ENCODE data around the gene SNX11.

The SNX11 gene

DNA sequence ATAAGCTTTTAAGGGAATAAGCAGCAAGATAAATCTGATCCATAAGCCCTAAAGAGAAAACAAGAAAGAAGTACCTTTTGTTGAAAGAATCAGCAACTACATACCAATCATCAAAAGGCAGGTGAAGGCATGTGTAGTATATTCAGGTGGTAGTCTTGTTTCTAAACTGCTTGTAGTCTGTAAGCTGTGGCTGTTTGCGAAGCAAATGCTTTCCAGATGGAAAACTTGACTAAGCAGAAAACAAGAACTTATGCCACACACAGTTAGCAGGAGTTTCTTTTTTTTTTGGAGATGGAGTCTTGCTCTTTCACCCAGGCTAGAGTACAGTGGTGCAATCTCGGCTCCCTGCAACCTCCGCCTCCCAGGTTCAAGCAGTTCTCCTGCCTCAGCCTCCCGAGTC, 12.0 kb upstream of the SNX11 start:
- DNase-seq (ENCODE audit: low read depth, low spot score) = no peak

DNA sequence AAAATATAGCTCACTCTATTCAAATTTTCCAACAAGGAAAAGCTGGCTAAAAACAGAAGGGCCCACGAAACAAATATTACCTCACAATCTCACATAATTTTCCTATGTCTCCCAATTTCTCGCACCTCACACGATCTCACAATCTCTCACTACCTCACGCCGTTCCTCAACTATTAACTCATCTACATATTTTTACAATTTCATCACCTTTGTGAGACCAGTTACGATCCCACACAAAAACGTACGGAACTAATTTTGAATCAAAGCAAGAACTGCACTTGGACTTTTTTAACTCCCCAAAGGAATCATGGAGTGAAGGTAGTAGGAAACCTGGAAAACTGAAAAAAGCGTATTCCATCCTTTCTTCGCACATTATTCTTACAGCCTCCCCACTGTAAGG, 7.4 kb upstream of the SNX11 start:
- no peak for DNase-seq (ENCODE audit: low read depth, low spot score)

DNA sequence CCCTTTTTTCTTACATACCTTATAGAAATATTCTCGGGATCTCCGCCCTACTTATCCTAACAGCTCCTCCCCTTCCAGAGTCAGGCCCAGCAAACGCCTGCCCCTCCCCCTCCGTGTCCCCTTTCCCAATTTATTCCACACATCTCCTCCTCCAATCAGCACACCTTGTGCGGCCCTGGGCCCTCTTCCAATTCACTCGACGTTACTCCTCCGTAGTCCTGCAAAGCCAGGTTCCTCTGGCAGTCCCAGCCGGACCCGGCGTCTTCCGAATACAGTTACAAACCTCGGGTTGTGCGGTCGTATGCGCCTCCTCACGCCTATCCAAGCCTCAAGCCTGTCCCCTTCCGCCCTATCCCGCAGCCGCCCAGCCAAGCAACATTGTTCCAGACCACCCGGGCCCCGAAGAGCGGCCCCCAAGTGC, 7.0 kb upstream of the SNX11 start:
- peak; percentile 92 for DNase-seq (ENCODE audit: low read depth, low spot score)

DNA sequence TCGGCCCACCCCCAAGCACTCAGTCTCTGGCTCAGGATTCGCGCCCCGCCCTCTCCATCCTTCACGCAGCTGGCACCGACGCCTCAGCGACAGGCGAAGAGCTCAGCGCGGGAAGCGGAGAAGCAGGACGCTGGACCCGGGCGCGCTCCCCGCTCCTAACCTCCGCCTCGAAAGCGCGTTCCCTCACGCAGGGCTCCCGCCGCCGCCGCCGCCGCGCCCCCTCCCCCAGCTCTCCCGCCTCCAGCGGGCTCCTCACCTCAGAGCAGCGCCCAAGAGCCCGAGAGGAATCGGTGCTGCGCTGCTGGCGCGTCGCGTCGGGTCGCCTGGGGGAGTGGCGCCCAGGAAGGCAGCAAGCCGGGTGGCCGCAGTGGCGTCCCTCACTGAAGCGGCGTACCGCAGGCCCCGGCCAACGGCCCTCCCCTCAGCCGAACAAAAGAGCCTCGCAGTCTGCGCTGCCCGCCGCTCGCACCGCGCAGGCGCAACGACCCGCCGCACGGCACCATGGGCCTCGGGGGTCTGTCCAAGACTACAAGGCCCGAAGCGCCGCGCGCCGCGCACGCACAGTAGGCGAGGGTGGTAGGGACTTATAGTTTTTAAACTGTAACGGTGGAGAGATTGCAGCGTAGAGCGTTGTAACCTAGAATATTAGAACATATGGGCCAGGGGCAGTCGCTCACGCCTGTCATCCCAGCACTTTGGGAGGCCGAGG, 6.4 kb upstream of the SNX11 start, which contains the start of gene CBX1:
TSS of gene CBX1 (minus strand) at position 467 of the 709 bp plus-strand sequence. CDS start 24,474 bp downstream, outside the sequence.
- DNase-seq (ENCODE audit: low read depth, low spot score) = peak; percentile 97

DNA sequence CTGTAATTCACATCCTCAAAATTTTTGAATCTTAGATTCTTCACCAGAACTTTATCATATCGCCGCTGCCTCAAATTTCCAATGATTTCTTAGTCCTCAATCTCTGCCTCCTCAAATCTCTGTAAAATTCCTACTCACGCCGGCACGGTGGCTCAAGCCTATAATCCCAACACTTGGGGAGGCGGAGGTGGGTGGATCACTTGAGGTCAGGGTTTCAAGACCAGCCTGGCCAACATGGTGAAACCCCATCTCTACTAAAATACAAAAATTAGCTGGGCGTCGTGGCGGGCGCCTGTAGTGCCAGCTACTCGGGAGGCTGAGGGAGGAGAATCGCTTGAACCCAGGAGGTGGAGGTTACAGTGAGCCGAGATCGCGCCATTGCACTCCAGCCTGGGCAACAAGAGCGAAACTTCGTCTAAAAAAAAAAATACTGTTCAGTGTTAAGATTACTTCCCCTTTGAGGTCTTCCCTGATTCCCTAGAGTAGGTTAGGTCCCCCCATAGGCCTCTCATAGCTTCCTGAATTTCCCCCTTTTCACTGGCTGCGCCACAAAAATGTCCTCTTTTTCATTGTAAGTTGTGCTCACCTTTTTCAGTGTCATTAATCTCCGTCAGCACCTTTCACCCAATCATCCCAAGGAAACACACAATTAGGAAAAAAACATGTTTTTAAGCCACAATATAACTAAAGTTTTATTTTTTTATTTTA, 5.4 kb upstream of the SNX11 start:
- DNase-seq (ENCODE audit: low read depth, low spot score) = no peak

DNA sequence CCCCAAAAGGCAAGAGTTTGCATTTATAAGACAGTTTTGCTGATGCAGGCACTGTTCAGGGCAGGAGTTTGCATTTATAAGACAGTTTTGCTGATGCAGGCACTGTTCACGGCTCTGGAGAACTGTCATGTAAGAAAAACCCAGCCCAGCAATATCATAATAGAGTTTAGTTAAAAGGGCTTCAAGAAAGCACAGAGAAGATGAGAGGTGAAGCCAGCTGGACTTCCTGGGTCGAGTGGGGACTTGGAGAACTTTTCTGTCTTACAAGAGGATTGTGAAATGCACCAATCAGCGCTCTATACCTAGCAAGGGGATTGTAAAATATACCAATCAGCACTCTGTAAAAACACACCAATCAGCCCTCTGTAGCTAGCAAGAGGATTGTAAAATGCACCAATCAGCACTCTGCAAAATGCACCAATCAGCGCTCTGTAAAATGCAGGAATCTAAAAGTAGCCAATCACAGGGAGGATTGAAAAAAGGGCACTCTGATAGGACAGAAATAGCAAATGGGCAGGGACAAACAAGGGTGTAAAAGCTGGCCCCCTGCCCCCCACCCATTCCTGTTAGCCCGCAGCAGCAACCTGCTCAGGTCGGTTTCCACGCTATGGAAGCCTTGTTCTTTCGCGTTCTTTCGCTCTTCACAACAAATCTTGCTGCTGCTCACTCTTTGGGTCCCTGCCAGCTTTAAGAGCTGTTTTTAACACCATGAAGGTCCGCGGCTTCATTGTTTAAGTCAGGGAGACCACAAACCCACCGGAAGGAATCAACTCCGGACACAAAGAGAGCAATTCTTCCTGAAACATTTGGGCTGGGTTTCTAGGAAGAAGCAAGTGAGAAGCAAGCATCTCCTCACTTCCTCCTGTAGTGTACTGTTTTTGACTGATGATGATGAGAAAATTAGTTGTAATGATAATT, 4.5 kb upstream of the SNX11 start:
- no peak for DNase-seq (ENCODE audit: low read depth, low spot score)

DNA sequence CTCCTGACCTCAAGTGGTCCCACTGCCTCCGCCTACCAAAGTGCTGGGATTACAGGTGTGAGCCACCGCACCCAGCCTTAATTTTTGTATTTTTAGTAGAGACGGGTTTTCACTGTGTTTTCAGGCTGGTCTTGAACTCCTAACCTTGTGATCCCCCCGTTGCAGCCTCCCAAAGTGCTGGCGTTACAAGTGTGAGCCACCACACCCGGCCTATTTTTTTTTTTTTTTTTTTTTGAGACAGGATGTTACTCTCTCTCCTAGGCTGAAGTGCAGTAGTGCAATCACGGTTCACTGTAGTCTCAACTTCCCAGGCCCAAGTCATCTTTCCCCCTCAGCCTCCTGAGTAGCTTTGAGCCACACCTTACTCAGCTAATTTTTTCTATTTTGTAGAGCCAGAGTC, 3.1 kb upstream of the SNX11 start:
- DNase-seq (ENCODE audit: low read depth, low spot score) = no peak

DNA sequence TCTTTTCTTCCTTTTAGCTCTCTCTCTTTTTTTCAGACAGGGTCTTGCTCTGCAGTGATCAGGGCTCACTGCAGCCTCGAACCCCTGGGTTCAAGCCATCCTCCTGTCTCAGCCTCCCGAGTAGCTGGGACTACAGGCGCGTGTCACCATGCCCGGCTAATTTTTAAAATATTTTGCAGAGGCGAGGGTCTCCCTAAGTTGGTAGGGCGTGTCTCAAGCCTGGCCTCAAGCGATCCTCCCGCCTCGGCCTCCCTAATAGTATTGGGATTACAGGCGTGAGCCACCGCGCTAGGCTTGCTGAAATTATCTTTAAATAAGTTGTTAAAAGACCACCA, 797 bp upstream of the SNX11 start:
- no peak for DNase-seq (ENCODE audit: low read depth, low spot score)

DNA sequence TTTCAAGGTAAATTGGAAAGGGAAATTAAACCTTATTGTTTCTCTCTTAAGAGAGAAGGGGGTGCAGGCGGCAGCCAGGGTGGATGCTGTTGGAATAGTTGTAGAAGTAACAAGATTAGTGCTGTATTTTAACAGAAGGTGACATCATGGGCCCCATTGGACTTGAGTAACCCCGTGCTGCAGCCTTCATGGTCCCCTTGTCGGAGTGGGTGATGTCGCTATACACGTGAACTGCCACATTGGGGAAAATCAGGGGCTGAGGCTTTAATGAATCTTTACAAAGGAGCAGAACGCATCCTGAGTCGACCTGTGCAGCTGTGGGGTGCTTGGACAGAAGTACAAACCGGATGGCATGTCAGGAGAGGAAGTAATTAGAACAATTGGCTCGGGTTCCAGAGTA, 3.2 kb downstream of the SNX11 start:
- DNase-seq (ENCODE audit: low read depth, low spot score) = no peak

DNA sequence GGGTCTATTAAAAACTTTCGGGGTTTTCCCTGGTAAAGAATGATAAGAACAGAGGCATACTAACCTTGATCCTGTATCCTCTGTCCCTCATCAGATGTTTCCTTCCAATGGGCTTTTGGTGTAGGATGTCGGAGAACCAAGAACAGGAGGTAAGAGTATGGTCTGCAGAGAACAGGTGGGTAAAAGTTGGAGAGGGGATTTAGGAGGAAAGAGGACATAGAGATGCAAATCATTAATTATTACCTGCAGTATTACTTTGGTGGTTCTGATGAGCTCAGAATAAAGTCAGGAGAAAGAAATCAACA, 4.3 kb downstream of the SNX11 start:
- DNase-seq (ENCODE audit: low read depth, low spot score) = no peak

DNA sequence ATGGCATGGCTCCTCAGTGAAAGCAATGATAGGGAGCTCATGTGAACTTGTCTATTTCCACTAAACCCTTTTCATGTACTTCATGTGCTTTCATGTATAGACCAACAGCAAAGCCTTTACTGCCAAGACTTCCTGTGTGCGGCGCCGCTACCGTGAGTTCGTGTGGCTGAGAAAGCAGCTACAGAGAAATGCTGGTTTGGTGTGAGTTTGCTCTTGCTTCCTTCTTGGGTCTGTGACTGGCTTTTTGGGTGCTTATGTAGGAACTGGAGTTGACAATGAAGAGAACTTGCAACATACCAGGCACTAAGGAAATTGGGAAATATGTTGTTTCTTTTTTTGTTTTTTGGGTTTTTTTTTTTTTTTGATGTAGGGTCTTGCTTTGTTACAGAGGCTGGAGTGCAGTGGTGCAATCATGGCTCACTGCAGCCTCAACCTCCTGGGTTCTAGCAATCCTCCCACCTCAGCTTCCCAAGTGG, 5.7 kb downstream of the SNX11 start:
- no peak for DNase-seq (ENCODE audit: low read depth, low spot score)

DNA sequence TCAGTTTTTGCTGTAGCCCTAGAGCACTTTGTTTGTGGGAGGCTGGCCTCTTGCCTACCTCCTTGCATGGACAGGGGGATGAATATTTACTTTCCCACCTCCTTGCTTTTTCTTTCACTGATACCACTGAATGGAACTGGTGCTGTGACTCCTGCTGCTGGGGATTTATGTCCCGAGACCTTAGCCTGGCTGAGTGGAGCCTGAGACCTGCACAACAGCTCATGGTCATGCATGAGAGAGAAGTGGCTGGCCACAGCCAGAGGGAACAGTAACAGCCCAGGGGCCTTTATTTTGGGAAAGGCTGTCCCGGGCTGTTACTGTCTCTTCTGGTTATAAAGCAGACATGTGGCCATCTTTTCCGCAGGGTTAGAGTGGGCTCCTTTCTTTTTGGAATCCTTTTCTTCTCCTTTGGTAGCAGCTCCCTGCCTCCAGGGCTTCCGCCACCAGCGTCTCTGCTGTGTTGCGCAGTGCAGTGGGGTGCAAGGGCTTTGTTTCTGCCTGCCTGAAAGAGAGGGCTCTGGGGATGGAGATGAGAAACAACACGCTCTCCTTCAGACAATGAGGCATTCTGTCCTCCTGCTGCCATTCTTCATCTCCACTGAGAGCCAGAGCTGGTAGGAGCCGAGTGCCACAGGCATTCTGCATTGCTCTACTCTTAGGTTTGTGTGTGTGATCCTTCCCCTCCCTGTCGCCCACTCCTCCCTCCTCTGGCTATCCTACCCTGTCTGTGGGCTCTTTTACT, 14.5 kb downstream of the SNX11 start:
- no peak for DNase-seq (ENCODE audit: low read depth, low spot score)

DNA sequence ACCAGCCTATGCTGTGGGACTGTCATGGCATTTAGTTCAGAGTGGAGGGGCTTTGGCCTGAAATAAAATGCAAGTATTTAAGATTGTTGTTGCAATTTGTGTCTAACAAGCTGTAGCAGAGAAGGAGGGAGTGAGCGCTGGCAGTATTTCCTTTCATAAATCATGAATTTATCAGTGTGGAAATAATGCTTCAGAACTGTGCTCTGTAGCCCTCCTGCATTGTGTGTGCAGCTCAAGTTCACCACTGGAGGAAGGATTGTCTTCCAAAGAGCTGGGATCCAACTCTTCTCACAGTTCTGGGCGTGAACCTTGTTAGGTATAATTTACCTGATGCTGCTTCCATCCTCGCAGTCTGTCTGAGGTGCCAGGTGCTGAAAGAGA, 15.1 kb downstream of the SNX11 start:
- DNase-seq (ENCODE audit: low read depth, low spot score) = no peak

DNA sequence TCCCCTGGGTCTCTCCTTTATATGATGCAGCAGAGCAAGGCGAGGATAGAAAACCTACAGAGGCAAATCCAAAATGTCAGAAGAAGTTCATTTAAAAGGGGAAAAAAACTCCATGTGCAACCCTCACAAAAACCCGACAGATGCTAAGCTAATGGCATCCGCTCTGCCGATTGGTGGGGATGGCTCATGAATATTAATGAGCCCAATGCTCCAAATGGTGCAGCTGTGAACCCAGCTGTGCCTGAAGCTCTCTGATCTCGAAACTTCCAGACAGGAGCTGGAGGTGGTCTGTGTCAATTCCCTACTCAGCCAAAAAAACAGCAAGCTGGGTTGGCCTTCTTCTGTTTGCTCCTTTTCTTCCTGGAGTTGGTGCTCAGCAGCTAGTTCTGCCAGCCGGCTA, 15.5 kb downstream of the SNX11 start:
- no peak for DNase-seq (ENCODE audit: low read depth, low spot score)

DNA sequence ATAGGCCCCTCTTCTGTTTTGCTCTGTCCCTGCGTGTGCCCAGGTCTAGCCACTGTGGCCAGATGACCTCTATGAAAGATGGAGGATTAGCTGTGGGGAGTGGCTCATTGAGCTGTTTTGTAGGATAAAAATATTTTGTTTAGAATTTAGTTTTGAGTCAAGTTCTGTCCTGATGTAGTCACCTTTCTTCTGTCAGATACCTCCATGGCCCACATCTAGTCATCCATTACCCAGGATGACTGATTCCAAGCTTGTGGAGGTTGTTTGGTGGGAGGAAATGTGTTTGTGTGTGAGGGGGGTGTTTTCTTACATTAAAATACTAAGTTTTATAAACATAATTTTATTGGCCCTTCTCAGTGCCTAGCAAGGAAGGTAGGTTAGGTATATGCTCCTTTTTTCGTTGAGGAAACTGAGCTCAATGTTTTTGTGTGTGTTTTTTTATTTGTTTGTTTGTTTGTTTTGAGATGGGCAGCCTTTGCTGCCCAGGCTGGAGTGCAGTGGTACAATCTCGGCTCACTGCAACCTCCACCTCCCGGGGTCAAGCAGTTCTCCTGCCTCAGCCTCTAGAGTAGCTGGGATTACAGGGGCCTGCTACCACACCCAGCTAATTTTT, 16.3 kb downstream of the SNX11 start:
- DNase-seq (ENCODE audit: low read depth, low spot score) = no peak

DNA sequence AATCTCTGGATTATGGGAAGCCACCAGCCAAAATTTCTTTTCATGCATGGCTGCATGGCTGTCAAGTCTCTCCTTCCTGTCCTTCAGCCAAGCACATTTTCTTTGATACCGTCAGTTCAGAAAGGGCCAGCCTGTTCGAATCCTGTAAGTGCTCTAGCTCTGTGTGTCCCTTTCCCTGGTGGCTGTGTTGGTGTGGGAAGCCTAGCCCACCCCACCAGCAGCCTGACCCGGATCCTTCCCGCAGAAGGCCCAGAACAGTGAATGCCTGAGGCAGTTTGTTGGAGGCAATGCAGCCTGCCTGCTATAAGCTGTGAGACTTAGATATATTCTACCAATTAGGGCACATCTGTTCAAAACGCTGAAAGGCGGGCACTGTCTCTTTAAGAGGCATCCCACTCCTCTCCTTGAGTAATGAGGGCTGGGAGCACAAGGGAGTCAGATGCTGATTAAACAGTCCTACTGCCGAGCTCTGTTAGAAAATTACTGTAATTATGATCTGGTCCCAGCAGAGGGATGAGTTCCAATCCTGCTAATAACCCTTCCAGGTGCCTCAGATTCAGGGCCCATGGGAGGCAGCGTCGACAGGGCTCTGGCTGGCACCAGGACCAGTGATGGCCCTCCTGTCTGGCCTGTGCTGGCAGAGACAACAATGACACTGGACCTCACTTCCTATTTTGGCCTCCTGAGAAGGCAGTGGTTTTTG, 18.4 kb downstream of the SNX11 start:
- DNase-seq (ENCODE audit: low read depth, low spot score) = no peak

DNA sequence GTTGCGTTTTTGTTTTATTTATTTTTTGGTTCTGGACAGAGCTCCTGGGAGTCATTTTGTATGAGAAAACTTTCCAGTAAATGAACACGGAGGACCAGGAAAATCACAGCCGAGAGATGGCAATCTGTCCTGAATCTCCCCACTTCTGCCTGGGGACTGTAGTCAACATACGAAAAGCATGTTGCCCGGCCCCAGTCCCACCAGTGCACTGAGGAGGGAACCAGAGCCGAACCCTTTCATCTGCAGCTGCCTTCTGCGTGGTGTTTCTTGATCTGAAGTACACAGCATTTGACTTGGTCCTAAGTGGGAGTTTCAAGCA, 18.9 kb downstream of the SNX11 start:
- DNase-seq (ENCODE audit: low read depth, low spot score) = no peak

DNA sequence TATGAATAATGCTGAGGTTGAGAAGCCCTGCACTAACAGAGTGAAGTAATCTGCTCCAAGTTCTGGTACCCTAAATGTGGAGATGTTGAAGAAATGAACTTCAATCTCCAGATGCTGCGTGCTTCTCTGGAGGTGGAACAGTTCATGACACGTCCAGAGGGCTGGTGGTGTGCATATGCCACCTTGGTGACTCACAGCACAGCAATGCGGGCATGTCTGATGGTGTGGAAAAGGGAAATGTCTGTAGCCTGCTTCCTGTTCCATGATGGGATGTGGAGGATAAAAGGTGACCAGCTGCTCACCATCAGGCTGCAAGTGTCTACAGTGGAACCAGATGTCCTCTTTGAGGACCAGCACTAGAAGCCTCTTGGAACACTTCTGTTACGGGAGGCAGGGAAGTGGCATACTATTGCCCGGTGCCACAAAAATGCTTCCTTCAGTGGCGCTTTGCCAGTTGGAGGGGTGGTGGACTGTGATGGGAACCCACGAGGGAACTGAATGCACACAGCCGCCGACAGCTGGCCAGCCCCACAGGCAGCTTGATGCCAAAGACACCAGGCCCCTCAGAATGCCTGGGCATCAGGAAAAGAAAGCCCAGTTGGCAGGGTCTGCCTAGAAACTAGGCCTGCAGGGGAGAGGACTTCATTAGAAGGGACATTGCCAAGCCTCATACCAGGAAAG, 19.9 kb downstream of the SNX11 start:
- no peak for DNase-seq (ENCODE audit: low read depth, low spot score)

DNA sequence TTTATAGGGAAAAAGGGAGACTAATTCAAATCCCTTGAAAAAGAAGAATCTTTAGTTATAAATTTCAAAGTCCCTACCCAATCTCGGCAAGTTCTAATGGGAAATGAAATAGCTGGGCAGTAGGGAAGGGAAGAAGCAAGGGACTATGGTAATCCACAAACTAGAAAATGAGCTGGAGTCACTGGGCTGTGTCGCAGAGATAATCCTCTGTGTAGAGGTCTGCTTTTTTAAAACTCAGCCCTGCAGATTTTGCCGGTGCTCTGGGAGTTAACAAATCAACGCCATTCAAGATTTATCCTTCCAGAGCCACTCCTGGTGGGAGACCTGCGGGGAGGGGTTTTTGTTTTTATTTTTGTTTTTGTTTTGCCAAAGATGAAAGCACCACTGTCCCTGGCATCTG, 20.8 kb downstream of the SNX11 start:
- no peak for DNase-seq (ENCODE audit: low read depth, low spot score)

DNA sequence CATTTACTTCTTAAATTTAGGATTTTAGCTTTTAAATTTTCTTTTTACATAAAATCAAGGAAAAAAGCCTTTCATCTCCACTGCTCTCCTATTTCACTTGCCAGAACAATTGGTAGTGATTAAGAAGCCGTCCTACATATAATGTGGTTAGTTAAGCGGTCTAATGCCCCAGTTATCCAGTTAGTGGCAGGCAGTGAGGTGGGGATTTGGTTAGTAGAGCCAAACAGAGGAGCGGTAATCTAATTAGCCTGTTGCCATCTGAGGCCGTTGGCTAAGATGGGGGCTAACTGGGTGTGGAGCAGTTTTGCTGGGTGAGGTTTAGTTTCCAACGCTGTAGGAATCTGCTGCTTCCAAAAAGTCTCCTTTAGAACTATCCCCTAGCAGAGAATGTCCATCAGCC, 22.4 kb downstream of the SNX11 start:
- no peak for DNase-seq (ENCODE audit: low read depth, low spot score)

All from ELF-1 (cell line).